H1 (cell line): ENCODE results near the gene PRDM5. TPM values are rescaled to one million over a fixed set of nuclear protein-coding genes. Genes with fewer than 3 reads are reported as not detected.

Experiments
- CTCF ChIA-PET: fragments of 300-600 bp; sonication (Branson Sonifier 250); formaldehyde crosslinking; loops from one replicate; lab custom pipeline; 2021; ENCODE audit not compliant: partially characterized antibody; lab: Charles Lee
- POLR2A ChIA-PET: fragments of 300-600 bp; sonication (Branson Sonifier 250); formaldehyde crosslinking; loops from one replicate; lab custom pipeline; 2021; ENCODE audit warnings: inconsistent platforms; ENCODE audit not compliant: partially characterized antibody; lab: Charles Lee
- DNase-seq, 2 experiments: peaks; one replicate each; pipeline versions ENCODE4 v3.0.0 to v3.0.0-alpha.2; 2010 to 2022; ENCODE audit warnings: low spot score in 2 of 2, low read depth in 1 of 2, mixed read lengths in 1 of 2
- FAIRE-seq: peaks from 2 replicates; lab custom pipeline; 2011; peaks lifted over from hg19 to GRCh38; lab: Jason Lieb, UNC
- H2AFZ ChIP-seq: 2 replicates; pipeline ENCODE4 v1.8.1; 2012; ENCODE audit warnings: low read length, inconsistent platforms
- H2AK5ac ChIP-seq: 2 replicates; pipeline ENCODE4 v1.6.1; 2013; ENCODE audit warnings: low read depth, low read length
- H2BK120ac ChIP-seq: replicated peaks from 2 replicates; pipeline ENCODE3; 2013; ENCODE audit warnings: low read depth, low read length, inconsistent platforms
- H2BK12ac ChIP-seq: 2 replicates; pipeline ENCODE4 v1.6.1; 2013; ENCODE audit warnings: low read depth, low read length
- H2BK15ac ChIP-seq: 2 replicates; pipeline ENCODE4 v1.6.1; 2013; ENCODE audit warnings: low read length
- H2BK20ac ChIP-seq: 2 replicates; pipeline ENCODE4 v1.6.1; 2013; ENCODE audit warnings: low read length
- H2BK5ac ChIP-seq: 2 replicates; pipeline ENCODE4 v1.6.1; 2013; ENCODE audit warnings: low read depth, low read length
- H3K14ac ChIP-seq: 2 replicates; pipeline ENCODE4 v1.6.1; 2013; ENCODE audit warnings: inconsistent platforms; ENCODE audit not compliant: insufficient read length
- H3K18ac ChIP-seq: 2 replicates; pipeline ENCODE4 v1.6.1; 2013; ENCODE audit warnings: low read length; ENCODE audit errors: extremely low read depth
- H3K23ac ChIP-seq: 2 replicates; pipeline ENCODE4 v1.6.1; 2013; ENCODE audit warnings: inconsistent platforms; ENCODE audit not compliant: insufficient read length
- H3K23me2 ChIP-seq: 2 replicates; pipeline ENCODE4 v1.6.1; 2013; ENCODE audit warnings: low read depth, low read length
- H3K27ac ChIP-seq: 2 replicates; pipeline ENCODE4 v1.6.1; 2011; ENCODE audit warnings: low read depth, low read length, inconsistent platforms
- H3K27me3 ChIP-seq, 4 experiments: replicated peaks in 1 of 4; 1 replicate in 1 of 4; 2 replicates in 3 of 4; pipeline versions ENCODE4 v1.6.1 to v1.8.1; 2011 to 2013; ENCODE audit warnings: low read length in 3 of 4, mild to moderate bottlenecking in 3 of 4, inconsistent platforms in 2 of 4, mixed read lengths in 2 of 4, moderate library complexity in 1 of 4; ENCODE audit not compliant: control insufficient read depth in 3 of 4, insufficient read depth in 3 of 4; ENCODE audit errors: extremely low read depth in 1 of 4
- H3K36me3 ChIP-seq, 4 experiments: 2 replicates each; pipeline versions ENCODE4 v1.6.1 to v1.8.1; 2011 to 2013; ENCODE audit warnings: mild to moderate bottlenecking in 4 of 4, low read length in 3 of 4, moderate library complexity in 2 of 4, control low read depth in 1 of 4, inconsistent platforms in 1 of 4; ENCODE audit not compliant: insufficient read depth in 4 of 4, control insufficient read depth in 2 of 4
- H3K4ac ChIP-seq: replicated peaks from 2 replicates; pipeline ENCODE3; 2013; ENCODE audit warnings: low read length, low read depth, mixed read lengths, inconsistent platforms; ENCODE audit not compliant: insufficient read length
- H3K4me1 ChIP-seq, 4 experiments: replicated peaks in 1 of 4; 1 replicate in 1 of 4; 2 replicates in 3 of 4; pipeline versions ENCODE4 v1.6.1 to v1.8.1; 2011 to 2013; ENCODE audit warnings: low read length in 3 of 4, inconsistent platforms in 2 of 4, mixed read lengths in 1 of 4; ENCODE audit not compliant: insufficient read depth in 4 of 4, control insufficient read depth in 3 of 4
- H3K4me2 ChIP-seq, 2 experiments: 2 replicates each; pipeline versions ENCODE4 v1.6.1 to v1.8.1; 2011 to 2013; ENCODE audit warnings: low read depth in 2 of 2, low read length in 2 of 2, control low read depth in 1 of 2, inconsistent platforms in 1 of 2, mild to moderate bottlenecking in 1 of 2; ENCODE audit not compliant: insufficient read depth in 1 of 2
- H3K4me3 ChIP-seq, 4 experiments: fragments of 200-600, 300-600 bp in 1 of 4; sonication (generic), shearing (Covaris generic), sonication (Bioruptor Twin) in 1 of 4; 2 replicates each; pipeline versions ENCODE4 v1.5.1 to v1.8.1; 2011 to 2016; ENCODE audit warnings: low read length in 4 of 4, low read depth in 3 of 4, control low read depth in 2 of 4, inconsistent platforms in 2 of 4, mild to moderate bottlenecking in 2 of 4, mixed read lengths in 1 of 4, moderate library complexity in 1 of 4; ENCODE audit not compliant: insufficient read depth in 2 of 4; ENCODE audit errors: extremely low read depth in 1 of 4
- H3K56ac ChIP-seq: replicated peaks from 2 replicates; pipeline ENCODE3; 2013; ENCODE audit warnings: low read depth, mild to moderate bottlenecking, mixed read lengths, low read length, inconsistent platforms; ENCODE audit not compliant: insufficient read length
- H3K79me1 ChIP-seq: 2 replicates; pipeline ENCODE4 v1.6.1; 2013; ENCODE audit warnings: low read depth, low read length, control low read depth
- H3K79me2 ChIP-seq, 2 experiments: 2 replicates each; pipeline versions ENCODE4 v1.6.1 to v1.8.1; 2012 to 2013; ENCODE audit warnings: low read length in 2 of 2, mild to moderate bottlenecking in 2 of 2, inconsistent platforms in 1 of 2; ENCODE audit not compliant: insufficient read depth in 2 of 2, control insufficient read depth in 1 of 2
- H3K9ac ChIP-seq, 4 experiments: replicated peaks in 1 of 4; 1 replicate in 1 of 4; 2 replicates in 3 of 4; pipeline versions ENCODE4 v1.6.1 to v1.8.1; 2011 to 2013; ENCODE audit warnings: low read depth in 3 of 4, low read length in 3 of 4, control low read depth in 2 of 4, mild to moderate bottlenecking in 2 of 4, moderate library complexity in 2 of 4, inconsistent platforms in 1 of 4; ENCODE audit errors: extremely low read depth in 1 of 4
- H3K9me3 ChIP-seq, 2 experiments: 2 replicates each; pipeline versions ENCODE4 v1.6.1 to v1.8.1; 2012 to 2013; ENCODE audit warnings: mild to moderate bottlenecking in 2 of 2, moderate library complexity in 2 of 2, control low read depth in 1 of 2, inconsistent platforms in 1 of 2, low read depth in 1 of 2, low read length in 1 of 2, mixed read lengths in 1 of 2; ENCODE audit not compliant: insufficient read depth in 2 of 2
- H4K20me1 ChIP-seq, 2 experiments: replicated peaks in 1 of 2; 2 replicates each; pipeline versions ENCODE3 to v1.8.1; 2011 to 2013; ENCODE audit warnings: inconsistent platforms in 2 of 2, low read length in 2 of 2, mild to moderate bottlenecking in 1 of 2; ENCODE audit not compliant: insufficient read depth in 2 of 2, control insufficient read depth in 1 of 2
- H4K5ac ChIP-seq: 2 replicates; pipeline ENCODE4 v1.6.1; 2013; ENCODE audit warnings: low read length, low read depth, mixed read lengths, inconsistent platforms; ENCODE audit not compliant: insufficient read length
- H4K8ac ChIP-seq: 2 replicates; pipeline ENCODE4 v1.8.0; 2013; ENCODE audit warnings: mild to moderate bottlenecking, moderate library complexity, low read length, inconsistent platforms; ENCODE audit not compliant: insufficient read depth; ENCODE audit errors: extremely low read depth
- H4K91ac ChIP-seq: replicated peaks from 2 replicates; pipeline ENCODE3; 2013; ENCODE audit warnings: low read length, mixed read lengths, inconsistent platforms; ENCODE audit not compliant: insufficient read length
- BCL11A ChIP-seq, 2 experiments: IDR thresholded peaks; one replicate each; pipeline ENCODE4 v1.6.1; 2011; ENCODE audit warnings: low read depth in 2 of 2, low read length in 2 of 2, mild to moderate bottlenecking in 2 of 2
- EGR1 ChIP-seq: IDR thresholded peaks from 2 replicates; pipeline ENCODE4 v1.6.1; 2011; ENCODE audit warnings: low read depth, low read length, borderline replicate concordance
- EZH2 ChIP-seq: fragments of 200-600 bp; sonication (generic); IDR thresholded peaks from 2 replicates; pipeline ENCODE4 v1.7.1; 2012; ENCODE audit warnings: low read depth, mild to moderate bottlenecking, moderate library complexity, low read length, inconsistent platforms; ENCODE audit not compliant: severe bottlenecking
- FOSL1 ChIP-seq: IDR thresholded peaks from 2 replicates; pipeline ENCODE4 v1.6.1; 2011; ENCODE audit warnings: mild to moderate bottlenecking, low read depth, low read length, moderate library complexity; ENCODE audit not compliant: insufficient read depth
- MAFK ChIP-seq: IDR thresholded peaks from 2 replicates; pipeline ENCODE4 v1.6.1; 2012; ENCODE audit warnings: low read depth, mild to moderate bottlenecking, improper control_type of control experiment, low read length
- RAD21 ChIP-seq, 2 experiments: IDR thresholded peaks in 1 of 2; conservative IDR thresholded peaks in 1 of 2; 2 replicates each; pipeline ENCODE4 v1.6.1; 2011; ENCODE audit warnings: low read depth in 2 of 2, low read length in 2 of 2, improper control_type of control experiment in 1 of 2, inconsistent platforms in 1 of 2, mild to moderate bottlenecking in 1 of 2, moderate library complexity in 1 of 2
- RBBP5 ChIP-seq: IDR thresholded peaks from 2 replicates; pipeline ENCODE4 v1.7.1; 2012; ENCODE audit warnings: low read depth, mild to moderate bottlenecking, inconsistent platforms, low read length, moderate library complexity, borderline replicate concordance
- SAP30 ChIP-seq: fragments of 300-600 bp; sonication (generic); IDR thresholded peaks from 2 replicates; pipeline ENCODE4 v1.7.1; 2012; ENCODE audit warnings: low read length, moderate library complexity, mild to moderate bottlenecking, inconsistent platforms; ENCODE audit not compliant: insufficient read depth, insufficient replicate concordance
- SIX5 ChIP-seq: IDR thresholded peaks from 2 replicates; pipeline ENCODE4 v1.6.1; 2011; ENCODE audit warnings: mild to moderate bottlenecking, low read depth, low read length
- SP2 ChIP-seq: IDR thresholded peaks from 2 replicates; pipeline ENCODE4 v1.6.1; 2012; ENCODE audit warnings: mild to moderate bottlenecking, low read length, inconsistent platforms
- SP4 ChIP-seq: IDR thresholded peaks from 2 replicates; pipeline ENCODE4 v1.6.1; 2012; ENCODE audit warnings: low read length, inconsistent platforms
- ZNF274 ChIP-seq: IDR thresholded peaks from 2 replicates; pipeline ENCODE4 v1.7.0; 2012; ENCODE audit warnings: low read length, borderline replicate concordance; ENCODE audit errors: extremely low read depth
- WGBS, 2 experiments: shearing (Covaris generic) in 1 of 2; methylation state at CpG; one replicate each; pipeline versions ENCODE4 v1.1.6 to v1.1.7; 2013 to 2015; ENCODE audit warnings: low lambda C conversion rate in 2 of 2, mixed read lengths in 2 of 2, inconsistent platforms in 1 of 2, low coverage in 1 of 2, missing lambda C conversion rate in 1 of 2; ENCODE audit not compliant: insufficient replicate concordance in 2 of 2, insufficient coverage in 1 of 2, insufficient read length in 1 of 2; ENCODE audit errors: extremely low coverage in 1 of 2, missing lambda C conversion rate in 1 of 2; 5-methylcytosine and 5-hydroxymethylcytosine counted together
- polyA plus RNA-seq, 7 experiments: library from polyadenylated mRNA; depleted of rRNA in 3 of 7; stranded (reverse) in 5 of 7; unstranded in 2 of 7; fragments of >200 nt in 5 of 7; fragments of 200-250 nt in 2 of 7; gene quantifications; 1 replicate in 5 of 7; 2 replicates in 1 of 7; 4 replicates in 1 of 7; pipeline versions ENCODE4 v1.2.1 to v1.2.3, GENCODE V29; 2011 to 2013; ENCODE audit warnings: missing spikeins in 2 of 7, mixed read lengths in 2 of 7
- total RNA-seq: library from RNA; stranded (reverse); fragmentation: NEBNext Ultra II Directional; extraction: Animal tissue kit (Norgen Biotek cat#: 25700); gene quantifications from 2 replicates; pipeline ENCODE4 v1.2.1, GENCODE V29; 2021
- TF ChIP-seq, protein P1 (sequence below): IDR thresholded peaks from 2 replicates; pipeline ENCODE4 v1.6.1; 2011; ENCODE audit warnings: low read length, improper control_type of control experiment

Gene PRDM5
- total and polyA plus RNA-seq, 2 of the 8 experiments (the other 6 are each of a cell fraction or from before 2014, with no cell fraction given): 8.2 to 23.4 TPM

DNA sequence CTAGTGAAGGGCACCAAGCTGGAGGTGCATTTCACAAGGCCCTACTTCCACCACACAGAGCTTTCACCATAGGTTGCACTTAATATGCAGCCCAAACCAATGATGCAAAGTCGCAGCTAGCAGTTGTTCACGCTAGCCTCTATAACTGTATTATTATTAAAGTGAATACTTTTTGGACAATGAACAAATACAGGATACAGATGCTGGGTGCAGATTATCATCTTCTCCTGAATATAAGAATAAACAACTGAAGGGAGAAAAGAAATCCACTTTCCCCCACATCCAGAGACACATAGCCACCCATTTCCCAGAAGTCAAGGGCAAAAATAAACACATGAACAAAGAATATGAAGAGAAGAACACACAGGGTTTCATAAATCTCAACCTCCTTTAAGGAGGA, 107.2 kb downstream of the PRDM5 start:
- Histone ChIP-seq H3K23ac (no peak overlapping the region), H2BK12ac (no peak overlapping the region), H3K9ac (no peak overlapping the region), H3K36me3 (peaks cover 0 to 4% (median under 1%) of the 10 kb centered on the region in 4 experiments; a peak in 2 of 8 replicates), H3K79me1 (no peaks in the 10 kb centered on the region), H4K91ac (no peak overlapping the region), H2BK20ac (no peak overlapping the region), H2BK15ac (no peak overlapping the region), H3K4me1 (no peaks in the 10 kb centered on the region), H4K5ac (no peak overlapping the region), H2AK5ac (no peak overlapping the region), H4K8ac (no peak overlapping the region), H3K14ac (no peak overlapping the region), H2BK5ac (no peak overlapping the region), H4K20me1 (no peaks in the 10 kb centered on the region), H3K4me3 (no peak overlapping the region), H3K4me2 (no peak overlapping the region), H3K18ac (no peak overlapping the region), H3K27me3 (no peaks in the 10 kb centered on the region), H3K79me2 (no peaks in the 10 kb centered on the region), H3K4ac (no peak overlapping the region), H2BK120ac (no peak overlapping the region), H2AFZ (no peak overlapping the region), H3K23me2 (no peaks in the 10 kb centered on the region), H3K9me3 (no peaks in the 10 kb centered on the region), H3K56ac (no peak overlapping the region), H3K27ac (no peak overlapping the region)
- DNase-seq: no peak
- CTCF ChIA-PET: interaction anchor here (0.6 kb wide), 1 partner anchor 84 kb away, joined by 3 read pairs; no protein-coding TSS in a partner anchor
- POLR2A ChIA-PET: no interaction called here
- FAIRE-seq: no peak
- 94% methylated on average over 2 of the region's 2 CpGs; no CpG with 5 or more reads in 1 of the 2 experiments for WGBS, 2 experiments
- no peak for TF ChIP-seq SP4
- TF ChIP-seq MAFK: no peak
- TF ChIP-seq SAP30: no peak
- TF ChIP-seq, protein P1, sequence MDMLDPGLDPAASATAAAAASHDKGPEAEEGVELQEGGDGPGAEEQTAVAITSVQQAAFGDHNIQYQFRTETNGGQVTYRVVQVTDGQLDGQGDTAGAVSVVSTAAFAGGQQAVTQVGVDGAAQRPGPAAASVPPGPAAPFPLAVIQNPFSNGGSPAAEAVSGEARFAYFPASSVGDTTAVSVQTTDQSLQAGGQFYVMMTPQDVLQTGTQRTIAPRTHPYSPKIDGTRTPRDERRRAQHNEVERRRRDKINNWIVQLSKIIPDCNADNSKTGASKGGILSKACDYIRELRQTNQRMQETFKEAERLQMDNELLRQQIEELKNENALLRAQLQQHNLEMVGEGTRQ: no peak
- no peak for TF ChIP-seq SP2
- no peak for TF ChIP-seq BCL11A (IDR thresholded peaks at IDR 0.05; ENCODE audit: low read depth in 2 of 2, low read length in 2 of 2)
- no peak for TF ChIP-seq RAD21 (IDR thresholded peaks at IDR 0.05 in 1 of 2, conservative IDR thresholded peaks at IDR 0.05 in 1 of 2; ENCODE audit: low read depth in 2 of 2, low read length in 2 of 2)
- TF ChIP-seq ZNF274: no peak
- TF ChIP-seq SIX5: no peak
- no peak for TF ChIP-seq EZH2
- TF ChIP-seq FOSL1: no peak
- no peak for TF ChIP-seq RBBP5
- TF ChIP-seq EGR1: no peak
